ENCODE measurements around the gene AIPL1.
"Not testable (repeated sequence)": the region's sequence is repeated elsewhere in the genome, so short reads cannot be mapped to it uniquely, and the experiment has no call there.

AIPL1 gene

DNA sequence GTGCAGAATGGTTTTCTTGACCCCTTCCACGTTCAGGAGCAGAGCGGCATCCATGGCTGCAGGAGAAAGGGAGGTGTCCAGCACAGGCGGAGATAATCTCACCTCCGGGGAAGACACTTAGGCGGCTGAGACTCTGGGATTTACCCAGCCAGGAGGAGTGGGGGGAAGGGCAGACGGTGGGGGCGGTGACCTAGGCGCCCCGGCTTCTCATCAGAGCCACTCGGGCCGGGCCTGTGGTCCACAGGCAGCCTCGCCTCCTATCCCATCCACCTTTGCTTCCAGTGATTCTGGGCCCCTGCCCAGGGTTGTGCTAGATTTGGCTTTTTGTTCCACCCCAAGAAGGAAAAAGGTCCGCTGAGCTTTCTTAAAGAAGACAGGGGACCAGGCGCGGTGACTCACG is at the start of gene AIPL1:
Gene AIPL1 (minus strand): TSS at position 71 of the 400 bp plus-strand sequence. CDS start 17 bp downstream, at position 54.
- Mint-ChIP-seq H3K4me1 (peaks cover 0 to 2% of the 10 kb centered on the region in 2 donors), H3K36me3 (peaks cover 2 to 6% of the 10 kb centered on the region in 2 donors), H3K9me3 (peaks cover 4 to 7% of the 10 kb centered on the region in 2 donors), H3K27ac (no peak within 1 kb of the TSS), H3K4me3 (no peak within 1 kb of the TSS), H3K27me3 (peaks cover 39 to 40% of the 10 kb centered on the region in 2 donors)
- DNase-seq (no peak), ATAC-seq (replicated peaks) (no peak)

DNA sequence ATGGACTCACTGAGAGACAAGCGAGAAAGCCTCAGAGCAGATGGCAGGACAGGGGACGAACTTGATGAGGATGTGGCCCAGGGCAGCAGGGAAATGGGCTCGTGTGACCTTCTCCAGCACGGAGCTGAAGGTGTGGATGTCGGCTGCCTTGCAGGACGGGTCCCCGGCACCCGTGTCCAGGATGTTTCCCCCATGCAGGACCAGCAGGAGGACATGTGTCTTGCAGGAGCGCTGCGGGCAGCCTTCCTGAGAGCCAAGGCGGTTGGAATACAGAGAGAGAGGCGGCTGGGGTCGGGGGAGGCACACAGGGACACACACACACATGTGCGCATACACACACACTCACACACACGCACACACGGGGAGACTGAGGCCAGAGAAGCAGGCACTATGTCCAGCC is 48.6 kb upstream of the AIPL1 start:
- no peak overlapping the region for H3K4me3 Mint-ChIP-seq
- H3K27ac Mint-ChIP-seq, result no peak overlapping the region
- H3K27me3 Mint-ChIP-seq, result peaks cover 21 to 27% of the 10 kb centered on the region in 2 donors
- H3K4me1 Mint-ChIP-seq, result no peaks in the 10 kb centered on the region
- DNase-seq, result no peak
- no peaks in the 10 kb centered on the region for H3K9me3 Mint-ChIP-seq
- no peak for ATAC-seq (replicated peaks)
- no peaks in the 10 kb centered on the region for H3K36me3 Mint-ChIP-seq

DNA sequence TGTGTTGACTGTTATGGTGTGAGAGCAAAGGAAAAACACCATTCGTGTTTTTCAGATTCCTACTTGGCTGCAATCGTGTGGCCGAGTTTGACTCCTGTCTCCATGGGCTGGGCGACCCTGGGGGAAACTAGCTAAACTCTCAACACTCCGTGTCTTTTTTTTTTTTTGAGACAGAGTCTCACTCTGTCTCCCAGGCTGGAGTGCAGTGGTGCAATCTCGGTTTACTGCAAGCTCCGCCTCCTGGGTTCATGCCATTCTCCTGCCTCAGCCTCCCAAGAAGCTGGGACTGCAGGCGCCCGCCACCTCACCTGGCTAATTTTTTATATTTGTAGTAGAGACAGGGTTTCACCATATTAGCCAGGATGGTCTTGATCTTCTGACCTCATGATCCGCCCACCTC is 47.9 kb upstream of the AIPL1 start:
- not testable (repeated sequence) for H3K4me1 Mint-ChIP-seq; H3K9me3 Mint-ChIP-seq; ATAC-seq (replicated peaks); H3K27ac Mint-ChIP-seq; H3K36me3 Mint-ChIP-seq; H3K4me3 Mint-ChIP-seq; DNase-seq
- H3K27me3 Mint-ChIP-seq, result peaks cover 14 to 20% of the 10 kb centered on the region in 2 donors

DNA sequence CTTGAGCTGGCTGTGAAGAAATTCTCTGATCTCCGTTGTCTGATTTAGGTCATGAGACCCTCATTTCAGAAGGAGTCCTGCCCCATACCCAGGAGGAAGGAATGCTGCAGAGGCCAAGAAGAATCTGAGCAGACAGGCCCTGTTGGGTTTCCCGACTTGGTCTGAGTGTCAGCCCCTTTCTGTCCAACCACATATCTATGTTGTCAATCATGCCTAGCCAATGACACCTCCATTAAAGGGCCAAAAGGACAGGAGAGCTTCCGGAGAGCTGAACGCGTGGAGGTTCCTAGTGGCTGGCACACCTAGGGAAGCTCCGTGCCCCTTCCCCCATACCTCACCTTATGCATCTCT is 47.2 kb upstream of the AIPL1 start:
- ATAC-seq (replicated peaks) (no peak), DNase-seq (no peak)
- Mint-ChIP-seq H3K9me3 (no peaks in the 10 kb centered on the region), H3K4me3 (no peak overlapping the region), H3K36me3 (no peaks in the 10 kb centered on the region), H3K27ac (no peak overlapping the region), H3K4me1 (no peaks in the 10 kb centered on the region), H3K27me3 (peaks cover 13 to 20% of the 10 kb centered on the region in 2 donors)

DNA sequence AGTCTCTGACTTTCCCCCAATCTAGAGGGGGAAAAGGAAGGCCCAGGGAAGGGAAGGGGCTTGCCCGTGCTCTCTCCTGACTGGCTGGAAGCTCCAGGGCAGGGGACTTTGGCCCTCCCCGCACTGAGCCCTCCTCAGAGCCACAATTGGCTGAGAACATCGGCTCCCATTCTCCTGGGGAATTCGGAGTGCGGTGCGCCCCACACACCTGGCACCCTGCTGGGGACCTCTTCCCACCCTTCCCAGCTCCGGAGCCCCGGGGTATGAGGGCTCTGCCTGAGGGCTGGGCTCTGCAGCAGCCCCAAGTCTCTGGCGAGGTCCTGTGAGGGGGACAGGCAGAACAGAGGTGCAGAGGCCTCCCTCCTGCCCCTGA is 45.4 kb upstream of the AIPL1 start:
- Mint-ChIP-seq H3K27me3 (peaks cover 8 to 20% of the 10 kb centered on the region in 2 donors), H3K4me1 (no peaks in the 10 kb centered on the region), H3K4me3 (no peak overlapping the region), H3K27ac (no peak overlapping the region), H3K9me3 (no peaks in the 10 kb centered on the region), H3K36me3 (no peaks in the 10 kb centered on the region)
- DNase-seq, result no peak
- no peak for ATAC-seq (replicated peaks)

DNA sequence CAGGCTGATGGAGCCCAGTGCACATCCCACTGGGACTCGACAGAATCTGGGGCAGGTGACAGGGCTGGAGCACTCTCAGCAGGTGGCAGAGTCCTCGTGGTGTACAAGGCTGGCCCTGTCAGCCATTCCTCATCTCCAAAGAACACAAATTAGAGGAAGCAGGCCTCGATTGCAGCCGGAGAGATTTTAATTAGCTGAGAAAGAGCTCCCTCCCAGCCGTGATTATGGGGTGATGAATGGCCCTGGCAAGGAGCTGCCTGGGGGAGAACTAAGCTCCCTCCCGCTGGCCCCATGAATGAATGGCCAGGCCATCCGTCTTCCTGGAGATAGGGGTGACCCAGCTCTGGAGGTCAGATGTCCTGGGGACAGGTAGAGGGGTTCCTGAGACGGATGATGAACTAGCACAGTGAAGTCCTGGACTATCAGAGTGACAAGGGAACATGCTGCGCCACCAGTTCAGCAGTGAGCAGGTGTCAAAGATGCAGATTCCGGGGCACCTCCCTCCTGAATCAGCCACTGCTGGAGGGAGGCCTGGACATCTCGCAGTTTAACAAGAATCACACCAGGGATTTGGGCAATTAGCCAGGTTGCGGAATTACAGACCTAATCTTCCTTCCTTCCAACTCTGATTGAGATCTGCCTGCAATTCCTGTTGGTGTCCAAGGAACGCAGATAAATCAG is 44.8 kb upstream of the AIPL1 start:
- ATAC-seq (replicated peaks) (no peak), DNase-seq (no peak)
- Mint-ChIP-seq H3K27ac (no peak overlapping the region), H3K9me3 (no peaks in the 10 kb centered on the region), H3K4me1 (no peaks in the 10 kb centered on the region), H3K4me3 (no peak overlapping the region), H3K36me3 (no peaks in the 10 kb centered on the region), H3K27me3 (peaks cover 6 to 20% of the 10 kb centered on the region in 2 donors)

GRCh38 chr17:6478486-6478885 is 43.6 kb upstream of the AIPL1 start:
- Mint-ChIP-seq H3K9me3 (no peaks in the 10 kb centered on the region), H3K4me1 (no peaks in the 10 kb centered on the region)
- no peak for ATAC-seq (replicated peaks)

DNA sequence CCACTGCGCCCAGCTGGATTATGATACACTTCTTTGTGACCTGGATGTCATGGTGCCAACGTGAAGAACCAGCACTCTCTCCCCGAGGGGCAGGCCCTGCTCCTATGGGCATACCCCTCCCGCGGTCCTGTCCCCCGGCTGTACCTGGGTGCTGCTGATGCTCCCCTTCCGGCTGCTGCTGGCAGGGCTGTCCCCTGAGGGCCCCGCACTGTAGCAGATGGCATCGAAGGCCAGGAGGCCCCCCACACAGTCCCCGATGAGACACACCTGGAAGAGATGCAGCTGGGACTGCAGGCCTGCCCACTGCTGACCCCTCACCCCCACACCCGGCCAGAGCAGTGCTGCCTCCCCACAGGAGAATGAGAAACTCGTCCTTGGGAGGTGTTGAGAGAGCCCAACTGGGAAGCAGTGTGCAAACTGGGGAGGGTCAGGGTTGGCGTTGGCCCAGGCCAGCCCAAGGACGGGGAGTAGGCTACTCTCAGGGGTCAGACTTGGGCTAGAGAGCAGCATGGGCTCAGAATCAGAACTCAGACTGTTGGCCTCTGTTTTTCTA is 43.0 kb upstream of the AIPL1 start:
- H3K27me3 Mint-ChIP-seq, result peaks cover 4 to 15% of the 10 kb centered on the region in 2 donors
- H3K4me1 Mint-ChIP-seq, result peaks cover 5 to 6% of the 10 kb centered on the region in 2 donors

More at GRCh38 chr17:6478486-6478885, 43.6 kb upstream of the AIPL1 start:
- H3K27ac Mint-ChIP-seq, result no peak overlapping the region
- peaks cover 4 to 20% of the 10 kb centered on the region in 2 donors for H3K27me3 Mint-ChIP-seq
- DNase-seq, result no peak
- no peaks in the 10 kb centered on the region for H3K36me3 Mint-ChIP-seq
- no peak overlapping the region for H3K4me3 Mint-ChIP-seq

DNA sequence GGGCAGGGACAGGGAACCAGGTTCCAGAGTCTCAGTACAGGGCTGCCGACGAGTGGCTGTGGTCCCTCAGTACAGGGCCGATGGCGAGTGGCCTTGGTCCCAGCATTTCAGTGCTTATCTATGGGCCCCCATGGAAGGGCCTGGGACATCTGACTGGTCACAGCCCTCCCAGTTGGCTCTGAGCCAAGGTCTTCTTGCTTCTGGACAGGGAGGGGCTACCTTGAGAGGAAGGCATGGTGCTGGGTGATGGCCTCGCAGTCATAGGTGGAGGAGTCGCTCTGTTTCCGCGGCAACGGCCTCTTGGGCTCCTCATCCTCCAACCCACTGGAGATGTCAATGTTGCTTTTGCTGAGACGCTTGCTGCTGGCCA is 41.9 kb upstream of the AIPL1 start:
- H3K27ac Mint-ChIP-seq, result no peak overlapping the region
- peaks cover 5 to 7% of the 10 kb centered on the region in 2 donors for H3K4me1 Mint-ChIP-seq
- no peaks in the 10 kb centered on the region for H3K36me3 Mint-ChIP-seq
- H3K27me3 Mint-ChIP-seq, result peaks cover 4 to 11% of the 10 kb centered on the region in 2 donors
- H3K9me3 Mint-ChIP-seq, result no peaks in the 10 kb centered on the region
- DNase-seq, result no peak
- ATAC-seq (replicated peaks), result no peak
- no peak overlapping the region for H3K4me3 Mint-ChIP-seq

More for the DNA sequence above, 43.0 kb upstream of the AIPL1 start:
- Mint-ChIP-seq H3K36me3 (no peaks in the 10 kb centered on the region), H3K4me3 (no peak overlapping the region), H3K27ac (no peak overlapping the region), H3K9me3 (no peaks in the 10 kb centered on the region)
- DNase-seq (no peak), ATAC-seq (replicated peaks) (no peak)

- H3K4me3 Mint-ChIP-seq, result no peak overlapping the region
- ATAC-seq (replicated peaks), result no peak
- no peaks in the 10 kb centered on the region for H3K36me3 Mint-ChIP-seq
- H3K4me1 Mint-ChIP-seq, result peaks cover 5 to 7% of the 10 kb centered on the region in 2 donors
- no peak for DNase-seq
- H3K27me3 Mint-ChIP-seq, result peaks cover 4 to 5% of the 10 kb centered on the region in 2 donors
- H3K9me3 Mint-ChIP-seq, result no peaks in the 10 kb centered on the region
- no peak overlapping the region for H3K27ac Mint-ChIP-seq
These were observed 41.3 kb upstream of the AIPL1 start for GRCh38 chr17:6476076-6476809.

DNA sequence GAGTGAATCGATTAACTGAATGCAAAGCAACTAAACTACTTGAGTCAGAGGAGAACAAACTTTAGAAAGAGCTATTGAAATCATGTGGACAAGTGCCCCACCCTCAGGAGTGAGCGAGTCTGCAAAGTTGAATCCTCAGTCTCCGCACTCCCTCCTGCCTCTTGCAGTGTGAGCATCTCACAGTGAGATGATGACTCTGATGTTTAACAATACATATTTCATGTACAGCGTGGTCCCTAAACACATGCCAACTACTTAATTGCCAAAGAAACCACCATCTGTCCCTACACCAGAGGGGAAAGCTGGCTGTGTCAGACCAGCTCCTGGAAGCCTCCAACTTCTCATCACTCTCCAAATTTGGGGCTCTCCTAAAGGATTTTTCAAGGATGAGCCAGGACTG is 40.5 kb upstream of the AIPL1 start:
- no peak overlapping the region for H3K4me3 Mint-ChIP-seq
- H3K27me3 Mint-ChIP-seq, result no peaks in the 10 kb centered on the region
- ATAC-seq (replicated peaks) (no peak), DNase-seq (no peak)
- H3K9me3 Mint-ChIP-seq, result no peaks in the 10 kb centered on the region
- peaks cover 5 to 7% of the 10 kb centered on the region in 2 donors for H3K4me1 Mint-ChIP-seq
- no peaks in the 10 kb centered on the region for H3K36me3 Mint-ChIP-seq
- no peak overlapping the region for H3K27ac Mint-ChIP-seq

DNA sequence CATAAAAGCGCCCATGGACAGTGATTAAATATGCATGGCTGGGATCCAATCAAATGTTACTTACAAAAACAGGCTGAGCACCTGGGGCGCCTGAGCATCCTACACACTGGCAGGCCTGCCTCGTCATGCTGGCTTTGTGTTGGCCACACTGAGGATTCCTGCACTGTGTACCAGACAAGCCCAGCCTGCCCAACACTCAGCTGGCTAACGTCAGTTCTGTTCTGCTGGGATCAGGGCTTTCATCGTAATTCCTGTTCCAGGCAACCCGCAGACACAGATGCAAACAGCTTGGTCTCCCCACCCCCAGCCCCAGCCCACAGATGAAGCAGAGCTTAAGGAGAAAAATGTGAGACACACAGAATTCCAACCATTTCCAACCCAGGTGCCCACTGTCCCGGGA is 40.0 kb upstream of the AIPL1 start:
- DNase-seq (no peak), ATAC-seq (replicated peaks) (no peak)
- H3K4me3 Mint-ChIP-seq, result no peak overlapping the region
- no peak overlapping the region for H3K27ac Mint-ChIP-seq
- H3K36me3 Mint-ChIP-seq, result no peaks in the 10 kb centered on the region
- peaks cover 5 to 7% of the 10 kb centered on the region in 2 donors for H3K4me1 Mint-ChIP-seq
- H3K27me3 Mint-ChIP-seq, result no peaks in the 10 kb centered on the region
- no peaks in the 10 kb centered on the region for H3K9me3 Mint-ChIP-seq

DNA sequence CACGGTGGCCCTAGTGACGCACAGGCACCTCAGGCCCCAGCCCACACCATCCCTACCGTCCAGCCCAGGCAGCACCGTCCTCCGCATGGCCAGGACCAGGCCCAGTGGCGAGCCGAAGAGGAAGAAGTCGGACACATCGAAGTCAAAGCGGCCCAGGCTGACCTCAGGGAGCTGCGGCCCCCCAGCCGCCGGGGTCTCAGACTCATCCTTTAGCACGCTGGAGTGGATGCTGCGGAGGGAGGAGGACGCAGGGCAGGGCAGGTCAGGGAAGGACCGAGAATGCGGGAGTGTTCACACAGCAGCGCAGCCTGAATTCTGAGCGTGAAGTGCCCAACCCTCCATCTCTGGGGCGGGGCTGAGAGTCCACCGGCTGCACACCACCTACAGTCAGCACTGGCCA is 39.5 kb upstream of the AIPL1 start:
- H3K4me3 Mint-ChIP-seq, result no peak overlapping the region
- H3K36me3 Mint-ChIP-seq, result no peaks in the 10 kb centered on the region
- H3K27ac Mint-ChIP-seq, result no peak overlapping the region
- H3K9me3 Mint-ChIP-seq, result no peaks in the 10 kb centered on the region
- DNase-seq (no peak), ATAC-seq (replicated peaks) (no peak)
- H3K4me1 Mint-ChIP-seq, result peaks cover 5 to 7% of the 10 kb centered on the region in 2 donors
- H3K27me3 Mint-ChIP-seq, result peaks cover 3% of the 10 kb centered on the region in 2 donors

DNA sequence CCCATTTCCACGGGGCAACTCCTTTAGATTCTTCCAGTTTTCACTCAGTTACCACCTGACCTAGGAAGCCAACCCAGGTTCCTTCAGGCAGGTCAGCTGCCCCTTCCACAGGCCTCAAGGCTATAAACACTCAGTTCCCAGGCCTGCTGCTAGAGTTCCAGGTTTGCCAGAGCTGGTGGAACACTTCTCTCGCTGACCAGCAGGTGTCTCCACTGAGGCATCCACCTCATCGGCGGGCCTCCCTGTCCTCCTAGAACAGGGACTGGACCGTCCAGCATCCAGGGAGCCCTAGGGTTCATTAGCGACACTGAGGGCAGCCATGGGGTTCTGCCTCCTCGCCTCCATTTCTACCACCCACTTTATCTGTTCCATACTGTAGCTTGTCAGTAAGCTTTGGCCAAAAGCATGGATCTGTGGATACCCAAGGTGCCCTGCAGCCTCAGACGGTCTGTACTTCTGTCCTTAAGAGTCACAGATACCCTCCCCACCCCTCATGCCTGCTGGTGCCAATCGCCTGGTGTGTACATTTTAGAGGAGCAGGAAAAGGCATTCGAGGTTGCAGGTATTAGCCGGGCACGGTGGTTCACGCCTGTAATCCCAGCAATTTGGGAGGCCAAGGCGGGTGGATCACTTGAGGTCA is 38.3 kb upstream of the AIPL1 start:
- Mint-ChIP-seq H3K4me1 (peaks cover 5 to 7% of the 10 kb centered on the region in 2 donors), H3K4me3 (no peak overlapping the region), H3K36me3 (peaks cover 0 to 1% of the 10 kb centered on the region in 2 donors), H3K27me3 (peaks cover 13% of the 10 kb centered on the region in 2 donors), H3K9me3 (no peaks in the 10 kb centered on the region), H3K27ac (peak overlapping the region; percentile 47)
- DNase-seq, result peak; percentile 46
- ATAC-seq (replicated peaks), result peak; percentile 71 to 72

Measured in stimulated activated naive B cell treated with anti-CD40 and anti-IgM and Interleukin-4, amounts not matched to agents 10 μg/mL and 1 μg/mL and 100 μg/mL, for 72 hours (primary cell).